ENCODE data around the gene KAT6B. TPM values are rescaled to one million over a fixed set of nuclear protein-coding genes. Genes with fewer than 3 reads are reported as not detected.

The KAT6B gene
- total and polyA plus RNA-seq, 2 experiments from 2014 or later: 7.7 to 12.4 TPM

DNA sequence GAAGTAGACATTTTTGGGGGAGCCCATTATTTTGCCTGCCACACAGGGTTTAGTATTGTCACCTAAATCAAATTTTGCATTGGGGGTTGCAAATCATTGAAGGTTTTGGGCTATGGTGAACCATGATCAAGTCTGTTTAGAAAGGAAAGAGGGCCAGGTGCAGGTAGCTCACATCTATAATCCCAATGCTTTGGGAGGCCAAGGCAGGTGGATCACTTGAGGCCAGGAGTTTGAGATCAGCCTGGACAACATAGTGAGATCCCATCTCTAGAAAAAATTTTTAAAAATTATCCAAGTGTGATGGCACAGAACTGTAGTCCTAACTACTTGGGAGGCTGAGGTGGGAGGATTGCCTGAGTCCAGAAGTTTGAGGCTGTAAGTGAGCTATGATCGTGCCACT is 31.2 kb downstream of the KAT6B start:
- no peaks in the 10 kb centered on the region for H3K9me3 ChIP-seq (ENCODE audit: low read depth)
- peaks cover 4% of the 10 kb centered on the region; the same call in 1 of the 2 replicates for H4K20me1 ChIP-seq (ENCODE audit: insufficient read depth)
- no peaks in the 10 kb centered on the region for H3F3A ChIP-seq (ENCODE audit: insufficient read depth)
- no peaks in the 10 kb centered on the region for H3K36me3 ChIP-seq (ENCODE audit: low read depth)
- in situ Hi-C loops (cut with MboI): no loop called here
- 0 out of 2 replicates have a peak, but pooled peaks cover 6% of the 10 kb centered on the region for H3K4me1 ChIP-seq (ENCODE audit: insufficient read depth)
- H3K9ac ChIP-seq: no peak overlapping the region
- H3K9me2 ChIP-seq (ENCODE audit: insufficient read depth): no peaks in the 10 kb centered on the region
- H2AFZ ChIP-seq: no peak overlapping the region
- no peak overlapping the region for H3K4me3 ChIP-seq
- H3K79me2 ChIP-seq (ENCODE audit: insufficient read depth): peaks cover 98% of the 10 kb centered on the region
- no peak overlapping the region for H3K27ac ChIP-seq
- DNase-seq: no peak
- H3K27me3 ChIP-seq (replicated peaks; ENCODE audit: insufficient read depth): no peaks in the 10 kb centered on the region
- WGBS, 2 experiments (ENCODE audit: low coverage in 1 of 2, low lambda C conversion rate in 2 of 2, missing lambda C conversion rate in 2 of 2): 60 to 61% methylated on average over 1 of the region's 1 CpG
- TF ChIP-seq EZH2phosphoT487 (IDR thresholded peaks at IDR 0.05; ENCODE audit: insufficient read depth, low read depth) (no peak), EZH2 (IDR thresholded peaks at IDR 0.05; ENCODE audit: insufficient read depth, poor library complexity, severe bottlenecking) (no peak)
- no peak overlapping the region for H3K4me2 ChIP-seq (ENCODE audit: unreplicated experiment)

DNA sequence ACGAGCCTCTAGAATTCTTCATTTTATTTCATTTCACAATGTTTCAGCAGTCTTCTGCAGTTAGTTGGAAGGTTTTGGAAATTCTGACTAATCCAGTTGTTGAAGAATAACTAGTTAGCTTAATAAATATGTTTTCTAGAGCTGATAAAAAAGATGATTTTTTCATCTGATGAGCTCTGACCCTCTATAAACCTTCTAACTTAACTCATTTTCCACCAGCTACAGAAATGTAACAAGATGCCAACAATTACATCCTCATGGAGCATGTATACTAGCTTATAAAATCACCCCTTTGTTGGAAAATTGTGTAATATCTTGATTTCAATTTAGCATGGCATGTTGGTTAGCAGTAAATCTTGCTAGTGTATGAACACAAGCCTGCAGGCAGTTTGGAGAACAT is 33.1 kb downstream of the KAT6B start:
- Histone ChIP-seq H3K79me2 (ENCODE audit: insufficient read depth) (peaks cover 95% of the 10 kb centered on the region), H2AFZ (no peak overlapping the region), H3K27me3 (replicated peaks; ENCODE audit: insufficient read depth) (no peaks in the 10 kb centered on the region), H3K4me2 (ENCODE audit: unreplicated experiment) (no peak overlapping the region), H3K4me1 (ENCODE audit: insufficient read depth) (0 out of 2 replicates have a peak, but pooled peaks cover 3% of the 10 kb centered on the region), H3K4me3 (no peak overlapping the region), H3K9me3 (ENCODE audit: low read depth) (no peaks in the 10 kb centered on the region), H3K27ac (no peak overlapping the region), H3K9me2 (ENCODE audit: insufficient read depth) (no peaks in the 10 kb centered on the region), H3K36me3 (ENCODE audit: low read depth) (no peaks in the 10 kb centered on the region), H4K20me1 (ENCODE audit: insufficient read depth) (0 out of 2 replicates have a peak, but pooled peaks cover 4% of the 10 kb centered on the region), H3K9ac (no peak overlapping the region), H3F3A (ENCODE audit: insufficient read depth) (no peaks in the 10 kb centered on the region)
- 89 to 90% methylated on average over 1 of the region's 1 CpG for WGBS, 2 experiments (ENCODE audit: low coverage in 1 of 2, low lambda C conversion rate in 2 of 2, missing lambda C conversion rate in 2 of 2)
- in situ Hi-C loops (cut with MboI): no loop called here
- DNase-seq: peak; percentile 11
- TF ChIP-seq EZH2phosphoT487 (IDR thresholded peaks at IDR 0.05; ENCODE audit: insufficient read depth, low read depth) (no peak), EZH2 (IDR thresholded peaks at IDR 0.05; ENCODE audit: insufficient read depth, poor library complexity, severe bottlenecking) (no peak)

DNA sequence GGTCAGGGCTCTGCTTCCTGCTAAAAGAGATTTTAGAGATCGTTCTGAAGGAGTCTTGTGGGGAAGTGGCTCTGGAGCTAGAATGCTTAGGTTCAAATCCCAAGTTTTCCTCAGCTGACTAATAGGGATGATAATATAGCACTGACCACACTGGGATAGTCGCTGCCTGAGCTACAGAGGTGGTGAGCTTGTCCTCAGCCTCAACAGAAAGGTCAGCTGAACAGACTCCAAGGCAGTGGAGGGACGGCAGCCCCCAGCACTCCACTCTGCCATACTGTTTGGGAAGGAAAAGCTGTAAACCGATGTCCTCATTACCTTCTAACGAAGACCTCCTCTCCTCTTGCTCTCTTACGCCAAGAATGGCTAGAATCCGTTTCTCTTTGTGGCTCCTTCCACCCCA is 36.2 kb downstream of the KAT6B start:
- no peaks in the 10 kb centered on the region for H3K4me1 ChIP-seq (ENCODE audit: insufficient read depth)
- H3K27ac ChIP-seq: no peak overlapping the region
- no peak overlapping the region for H3K4me2 ChIP-seq (ENCODE audit: unreplicated experiment)
- H3K9me2 ChIP-seq (ENCODE audit: insufficient read depth): no peaks in the 10 kb centered on the region
- H3K79me2 ChIP-seq (ENCODE audit: insufficient read depth): peaks cover 95% of the 10 kb centered on the region
- DNase-seq: no peak
- H3K27me3 ChIP-seq (replicated peaks; ENCODE audit: insufficient read depth): no peaks in the 10 kb centered on the region
- H3K9me3 ChIP-seq (ENCODE audit: low read depth): no peaks in the 10 kb centered on the region
- H3F3A ChIP-seq (ENCODE audit: insufficient read depth): no peaks in the 10 kb centered on the region
- in situ Hi-C loops (cut with MboI): no loop called here
- H2AFZ ChIP-seq: no peak overlapping the region
- no peak overlapping the region for H3K9ac ChIP-seq
- no peaks in the 10 kb centered on the region for H3K36me3 ChIP-seq (ENCODE audit: low read depth)
- no peak for TF ChIP-seq EZH2phosphoT487 (IDR thresholded peaks at IDR 0.05; ENCODE audit: insufficient read depth, low read depth)
- no peak for TF ChIP-seq EZH2 (IDR thresholded peaks at IDR 0.05; ENCODE audit: insufficient read depth, poor library complexity, severe bottlenecking)
- WGBS, 2 experiments (ENCODE audit: low coverage in 1 of 2, low lambda C conversion rate in 2 of 2, missing lambda C conversion rate in 2 of 2): 92% methylated on average over 7 of the region's 7 CpGs
- H4K20me1 ChIP-seq (ENCODE audit: insufficient read depth): peaks cover 4% of the 10 kb centered on the region; the same call in 1 of the 2 replicates
- H3K4me3 ChIP-seq: no peak overlapping the region

DNA sequence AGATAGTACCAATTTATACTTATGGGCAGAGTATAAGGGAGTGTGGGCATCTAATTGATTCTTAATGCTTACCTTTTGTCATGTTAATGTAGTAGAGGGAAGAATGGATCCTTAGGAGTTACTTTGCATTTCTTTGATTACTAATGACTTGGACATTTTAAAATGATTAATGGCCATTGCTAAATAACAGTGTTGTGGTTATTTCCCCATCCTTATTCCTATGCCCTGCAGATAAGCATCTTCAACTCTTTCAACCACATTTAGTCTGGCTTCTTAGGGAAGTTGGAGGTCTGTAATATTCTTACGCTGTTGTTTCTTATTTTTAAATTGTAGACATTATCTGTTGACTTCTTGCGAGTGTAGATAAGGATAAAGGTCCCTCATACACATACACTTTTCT is 37.2 kb downstream of the KAT6B start:
- H3K36me3 ChIP-seq (ENCODE audit: low read depth): no peaks in the 10 kb centered on the region
- H3K27ac ChIP-seq: no peak overlapping the region
- in situ Hi-C loops (cut with MboI): no loop called here
- no peaks in the 10 kb centered on the region for H3K9me3 ChIP-seq (ENCODE audit: low read depth)
- H3K9ac ChIP-seq: no peak overlapping the region
- 98 to 100% methylated on average over 2 of the region's 2 CpGs for WGBS, 2 experiments (ENCODE audit: low coverage in 1 of 2, low lambda C conversion rate in 2 of 2, missing lambda C conversion rate in 2 of 2)
- TF ChIP-seq EZH2phosphoT487 (IDR thresholded peaks at IDR 0.05; ENCODE audit: insufficient read depth, low read depth) (no peak), EZH2 (IDR thresholded peaks at IDR 0.05; ENCODE audit: insufficient read depth, poor library complexity, severe bottlenecking) (no peak)
- no peaks in the 10 kb centered on the region for H3K27me3 ChIP-seq (replicated peaks; ENCODE audit: insufficient read depth)
- peaks cover 7% of the 10 kb centered on the region; the same call in 1 of the 2 replicates for H4K20me1 ChIP-seq (ENCODE audit: insufficient read depth)
- H3K4me3 ChIP-seq: no peak overlapping the region
- H3K9me2 ChIP-seq (ENCODE audit: insufficient read depth): no peaks in the 10 kb centered on the region
- no peaks in the 10 kb centered on the region for H3F3A ChIP-seq (ENCODE audit: insufficient read depth)
- H3K4me2 ChIP-seq (ENCODE audit: unreplicated experiment): no peak overlapping the region
- no peak overlapping the region for H2AFZ ChIP-seq
- peak; percentile 30 for DNase-seq
- H3K79me2 ChIP-seq (ENCODE audit: insufficient read depth): peaks cover 95% of the 10 kb centered on the region
- H3K4me1 ChIP-seq (ENCODE audit: insufficient read depth): no peaks in the 10 kb centered on the region

DNA sequence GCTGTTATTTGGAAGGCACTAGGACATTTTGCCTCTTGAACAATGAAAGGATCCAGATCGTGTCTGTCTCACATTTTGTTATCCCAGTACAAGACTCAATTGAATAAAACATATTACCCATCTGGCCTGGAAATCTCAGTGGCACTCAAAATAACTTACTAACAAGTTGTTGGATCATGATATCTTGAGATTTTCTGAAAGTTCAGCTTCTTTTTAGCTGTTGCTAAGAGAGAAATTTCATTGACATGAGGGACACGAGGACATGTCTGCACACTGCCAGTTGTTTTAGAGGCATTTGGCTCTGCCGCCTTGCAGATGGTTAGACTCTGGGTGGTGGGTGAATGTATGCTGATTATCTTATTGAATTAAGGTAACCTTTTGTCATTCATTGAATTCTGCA is 41.0 kb downstream of the KAT6B start:
- no peaks in the 10 kb centered on the region for H3K9me3 ChIP-seq (ENCODE audit: low read depth)
- no peak overlapping the region for H3K4me2 ChIP-seq (ENCODE audit: unreplicated experiment)
- in situ Hi-C loops (cut with MboI): no loop called here
- no peaks in the 10 kb centered on the region for H3F3A ChIP-seq (ENCODE audit: insufficient read depth)
- peaks cover 95% of the 10 kb centered on the region for H3K79me2 ChIP-seq (ENCODE audit: insufficient read depth)
- no peaks in the 10 kb centered on the region for H3K4me1 ChIP-seq (ENCODE audit: insufficient read depth)
- no peak overlapping the region for H3K9ac ChIP-seq
- DNase-seq: no peak
- no peak overlapping the region for H3K27ac ChIP-seq
- peaks cover 3% of the 10 kb centered on the region; the same call in 1 of the 2 replicates for H4K20me1 ChIP-seq (ENCODE audit: insufficient read depth)
- no peak overlapping the region for H3K4me3 ChIP-seq
- no peak overlapping the region for H2AFZ ChIP-seq
- no peaks in the 10 kb centered on the region for H3K9me2 ChIP-seq (ENCODE audit: insufficient read depth)
- 33% methylated on average over 3 of the region's 3 CpGs for WGBS, 2 experiments (ENCODE audit: low coverage in 1 of 2, low lambda C conversion rate in 2 of 2, missing lambda C conversion rate in 2 of 2)
- H3K27me3 ChIP-seq (replicated peaks; ENCODE audit: insufficient read depth): no peaks in the 10 kb centered on the region
- TF ChIP-seq EZH2 (IDR thresholded peaks at IDR 0.05; ENCODE audit: insufficient read depth, poor library complexity, severe bottlenecking) (no peak), EZH2phosphoT487 (IDR thresholded peaks at IDR 0.05; ENCODE audit: insufficient read depth, low read depth) (no peak)
- no peaks in the 10 kb centered on the region for H3K36me3 ChIP-seq (ENCODE audit: low read depth)
